ENCODE measurements around the gene MT1A.

DNA sequence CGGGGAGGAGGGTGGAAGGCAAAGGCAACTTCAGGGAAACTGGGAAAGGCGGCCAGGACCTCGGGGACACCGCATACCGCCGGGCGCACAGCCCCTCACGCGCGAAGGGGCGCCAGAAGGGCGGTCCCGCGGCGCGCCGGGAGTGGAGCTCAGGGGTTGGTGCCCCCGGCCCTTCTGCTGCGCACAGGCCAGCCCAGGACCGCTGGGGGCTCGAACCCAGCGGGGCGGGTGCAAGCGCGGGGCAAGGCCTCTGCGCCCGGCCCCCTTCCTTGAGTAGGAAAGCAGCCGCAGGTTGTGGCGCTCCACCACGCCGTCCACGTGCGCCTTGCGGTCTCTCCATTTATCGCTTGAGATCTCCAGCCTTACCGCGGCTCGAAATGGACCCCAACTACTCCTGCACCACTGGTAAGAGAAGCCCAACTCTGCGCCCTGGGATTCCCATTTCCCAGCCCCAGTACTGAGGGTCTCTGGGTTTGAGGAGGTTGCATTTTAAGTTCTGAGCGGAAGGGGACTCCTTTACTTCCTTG lies 3.0 kb upstream of the MT1A start:
- TF ChIP-seq, protein P1, sequence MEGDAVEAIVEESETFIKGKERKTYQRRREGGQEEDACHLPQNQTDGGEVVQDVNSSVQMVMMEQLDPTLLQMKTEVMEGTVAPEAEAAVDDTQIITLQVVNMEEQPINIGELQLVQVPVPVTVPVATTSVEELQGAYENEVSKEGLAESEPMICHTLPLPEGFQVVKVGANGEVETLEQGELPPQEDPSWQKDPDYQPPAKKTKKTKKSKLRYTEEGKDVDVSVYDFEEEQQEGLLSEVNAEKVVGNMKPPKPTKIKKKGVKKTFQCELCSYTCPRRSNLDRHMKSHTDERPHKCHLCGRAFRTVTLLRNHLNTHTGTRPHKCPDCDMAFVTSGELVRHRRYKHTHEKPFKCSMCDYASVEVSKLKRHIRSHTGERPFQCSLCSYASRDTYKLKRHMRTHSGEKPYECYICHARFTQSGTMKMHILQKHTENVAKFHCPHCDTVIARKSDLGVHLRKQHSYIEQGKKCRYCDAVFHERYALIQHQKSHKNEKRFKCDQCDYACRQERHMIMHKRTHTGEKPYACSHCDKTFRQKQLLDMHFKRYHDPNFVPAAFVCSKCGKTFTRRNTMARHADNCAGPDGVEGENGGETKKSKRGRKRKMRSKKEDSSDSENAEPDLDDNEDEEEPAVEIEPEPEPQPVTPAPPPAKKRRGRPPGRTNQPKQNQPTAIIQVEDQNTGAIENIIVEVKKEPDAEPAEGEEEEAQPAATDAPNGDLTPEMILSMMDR (IDR thresholded peaks at IDR 0.05; ENCODE audit: insufficient read depth, low read depth, low read length) = no peak
- TF ChIP-seq EZH2 (IDR thresholded peaks at IDR 0.05; ENCODE audit: insufficient read depth, low read length) = peak; percentile 98
